T-helper 1 cell treated with Interleukin-12 subunit alpha and Interleukin-12 subunit beta and Interleukin-4 antibody, amounts not matched to agents 30 μg/mL and 1 μg/mL, for 36 hours (primary cell): ENCODE results near the gene CLK1.
"Not testable (repeated sequence)": the region's sequence is repeated elsewhere in the genome, so short reads cannot be mapped to it uniquely, and the experiment has no call there.

ENCODE experiments used
- H3K27ac Mint-ChIP-seq: one replicate; pipeline ENCODE4 v1.8.0; 2021; ENCODE audit warnings: mild to moderate bottlenecking, mixed read lengths
- H3K27me3 Mint-ChIP-seq: one replicate; pipeline ENCODE4 v1.8.0; 2021; ENCODE audit warnings: low read depth, mixed read lengths
- H3K36me3 Mint-ChIP-seq: one replicate; pipeline ENCODE4 v1.8.0; 2021; ENCODE audit warnings: low read depth, mixed read lengths
- H3K4me1 Mint-ChIP-seq: one replicate; pipeline ENCODE4 v1.8.0; 2021; ENCODE audit warnings: low read depth, mixed read lengths
- H3K4me3 Mint-ChIP-seq: one replicate; pipeline ENCODE4 v1.8.0; 2021; ENCODE audit warnings: mild to moderate bottlenecking, moderate library complexity, mixed read lengths
- H3K9me3 Mint-ChIP-seq: one replicate; pipeline ENCODE4 v1.8.0; 2021; ENCODE audit warnings: mixed read lengths

CLK1 gene

GRCh38 chr2:200839513-200839912 is 24.9 kb downstream of the CLK1 start:
- peaks cover 19% of the 10 kb centered on the region for H3K9me3 Mint-ChIP-seq
- no peaks in the 10 kb centered on the region for H3K4me1 Mint-ChIP-seq
- H3K27me3 Mint-ChIP-seq, result no peaks in the 10 kb centered on the region
- no peaks in the 10 kb centered on the region for H3K36me3 Mint-ChIP-seq
- no peak overlapping the region for H3K27ac Mint-ChIP-seq
- no peak overlapping the region for H3K4me3 Mint-ChIP-seq

- Mint-ChIP-seq H3K36me3 (no peaks in the 10 kb centered on the region), H3K27me3 (no peaks in the 10 kb centered on the region), H3K4me1 (no peaks in the 10 kb centered on the region), H3K4me3 (no peak overlapping the region), H3K27ac (no peak overlapping the region), H3K9me3 (peaks cover 19% of the 10 kb centered on the region)
These were observed 29.8 kb downstream of the CLK1 start for GRCh38 chr2:200834701-200835100.

DNA sequence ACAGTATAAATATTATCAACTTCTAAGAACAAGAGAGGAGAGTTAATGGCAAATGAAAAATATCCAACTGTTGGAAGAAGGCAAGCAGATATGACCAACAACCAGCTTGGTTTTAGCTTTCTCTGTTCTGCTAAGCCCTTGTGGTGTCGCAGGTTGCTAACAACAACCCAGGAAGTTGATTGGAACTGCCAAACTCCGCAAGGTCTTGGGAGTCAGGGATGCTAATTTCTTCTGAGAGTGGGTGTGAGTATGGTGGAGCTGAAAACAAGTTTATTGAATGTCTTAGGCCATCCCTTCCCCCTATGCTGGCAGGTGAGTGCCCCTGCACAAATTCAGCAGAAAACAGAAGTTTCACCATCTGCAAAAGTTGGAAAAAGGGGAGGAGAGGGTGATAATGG is 35.2 kb downstream of the CLK1 start:
- Mint-ChIP-seq H3K27ac (peak overlapping the region; percentile 26), H3K27me3 (no peaks in the 10 kb centered on the region), H3K9me3 (no peaks in the 10 kb centered on the region), H3K4me3 (no peak overlapping the region), H3K4me1 (no peaks in the 10 kb centered on the region), H3K36me3 (peaks cover 2% of the 10 kb centered on the region)

DNA sequence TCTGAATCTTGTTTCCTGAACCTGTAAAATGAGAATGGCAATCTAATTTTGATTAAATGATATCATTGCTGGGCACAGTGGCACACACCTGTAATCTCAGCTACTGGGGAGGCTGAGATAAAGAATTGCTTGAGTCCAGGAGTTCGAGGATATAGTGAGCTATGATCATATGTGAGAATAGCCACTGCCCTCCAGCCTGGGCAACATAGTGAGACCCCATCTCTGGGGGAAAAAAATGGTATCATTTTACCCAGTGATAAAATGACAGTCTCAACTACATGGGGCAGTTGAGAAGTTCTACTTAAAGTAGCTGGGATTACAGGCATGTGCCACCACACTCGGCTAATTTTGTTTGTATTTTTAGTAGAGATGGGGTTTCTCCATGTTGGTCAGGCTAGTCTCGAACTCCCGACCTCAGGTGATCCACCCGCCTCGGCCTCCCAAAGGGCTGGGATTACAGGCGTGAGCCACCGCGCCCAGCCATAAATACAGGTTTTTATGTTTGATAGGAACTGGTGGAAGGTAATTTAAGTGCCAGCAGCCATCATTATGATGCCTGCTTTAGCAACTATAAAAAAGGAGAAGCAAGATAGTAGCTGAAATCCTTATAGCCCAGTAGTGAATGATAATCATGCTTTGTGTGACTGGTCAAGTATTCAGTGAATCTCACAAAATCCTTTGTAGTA is 35.7 kb downstream of the CLK1 start:
- Mint-ChIP-seq H3K36me3 (peaks cover 2% of the 10 kb centered on the region), H3K27me3 (no peaks in the 10 kb centered on the region), H3K4me1 (no peaks in the 10 kb centered on the region), H3K9me3 (no peaks in the 10 kb centered on the region), H3K4me3 (no peak overlapping the region), H3K27ac (no peak overlapping the region)

GRCh38 chr2:200828104-200828503 is 36.4 kb downstream of the CLK1 start:
- Mint-ChIP-seq H3K4me1 (no peaks in the 10 kb centered on the region), H3K9me3 (no peaks in the 10 kb centered on the region), H3K4me3 (no peak overlapping the region), H3K36me3 (peaks cover 2% of the 10 kb centered on the region), H3K27ac (no peak overlapping the region), H3K27me3 (no peaks in the 10 kb centered on the region)

DNA sequence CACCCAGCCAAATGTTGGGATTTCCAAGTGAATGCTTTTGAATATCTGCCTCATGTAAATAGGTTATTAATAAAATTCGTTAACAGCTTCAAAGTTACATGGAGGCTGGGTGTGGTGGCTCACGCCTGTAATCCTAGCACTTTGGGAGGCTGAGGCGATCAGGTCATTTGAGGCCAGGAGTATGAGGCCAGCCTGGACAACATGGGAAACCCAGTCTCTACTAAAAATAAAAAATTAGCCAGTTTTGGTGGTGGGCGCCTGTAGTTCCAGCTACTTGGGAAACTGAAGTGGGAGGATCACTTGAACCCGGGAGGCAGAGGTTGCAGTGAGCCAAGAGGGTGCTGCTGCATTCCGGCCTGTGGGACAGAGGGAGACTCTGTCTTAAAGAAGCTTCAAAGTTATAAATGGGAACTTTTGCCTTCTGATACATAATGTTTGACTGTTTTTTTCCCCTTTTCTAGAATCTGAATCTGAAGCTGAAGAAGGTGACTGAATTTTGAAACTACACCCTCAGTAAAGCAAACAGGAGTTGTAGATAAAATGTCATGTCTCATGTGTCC is 42.7 kb downstream of the CLK1 start:
- H3K4me1 Mint-ChIP-seq, result peaks cover 13% of the 10 kb centered on the region
- H3K27me3 Mint-ChIP-seq, result no peaks in the 10 kb centered on the region
- H3K4me3 Mint-ChIP-seq, result no peak overlapping the region
- H3K9me3 Mint-ChIP-seq, result no peaks in the 10 kb centered on the region
- no peak overlapping the region for H3K27ac Mint-ChIP-seq
- H3K36me3 Mint-ChIP-seq, result peaks cover 37% of the 10 kb centered on the region

DNA sequence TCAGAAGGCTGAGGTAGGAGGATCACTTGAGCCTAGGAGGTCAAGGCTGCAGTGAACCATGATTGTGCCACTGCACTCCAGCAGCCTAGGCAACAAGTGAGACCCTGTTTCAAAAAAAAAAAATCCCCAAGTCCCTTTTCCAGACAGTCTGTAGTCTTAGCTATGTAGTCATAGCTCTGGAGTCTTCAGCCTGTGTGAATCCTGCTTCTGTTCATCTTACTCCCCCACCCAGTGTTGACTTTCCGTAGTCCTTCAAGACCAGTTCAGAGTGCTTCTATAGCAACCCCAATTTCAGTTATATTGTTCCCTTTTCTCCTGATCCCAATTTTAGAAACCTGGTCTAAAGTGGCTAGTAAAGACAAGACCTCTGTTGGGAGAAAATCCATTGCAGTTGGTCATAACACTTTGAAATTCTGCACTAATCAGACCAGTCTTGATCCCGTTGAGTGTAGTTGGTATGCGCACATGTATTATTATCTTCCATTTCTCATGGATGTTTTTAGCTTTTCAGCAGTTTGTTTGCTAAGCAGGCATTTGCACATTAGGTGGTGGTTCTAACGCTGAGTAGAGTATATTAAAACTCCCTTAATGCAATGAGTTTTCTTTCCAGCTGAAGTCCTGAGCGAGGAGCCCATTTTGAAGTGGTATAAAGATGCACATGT is 43.8 kb downstream of the CLK1 start:
- Mint-ChIP-seq H3K4me1 (peaks cover 19% of the 10 kb centered on the region), H3K4me3 (no peak overlapping the region), H3K27me3 (no peaks in the 10 kb centered on the region), H3K9me3 (no peaks in the 10 kb centered on the region), H3K36me3 (peaks cover 47% of the 10 kb centered on the region), H3K27ac (no peak overlapping the region)

DNA sequence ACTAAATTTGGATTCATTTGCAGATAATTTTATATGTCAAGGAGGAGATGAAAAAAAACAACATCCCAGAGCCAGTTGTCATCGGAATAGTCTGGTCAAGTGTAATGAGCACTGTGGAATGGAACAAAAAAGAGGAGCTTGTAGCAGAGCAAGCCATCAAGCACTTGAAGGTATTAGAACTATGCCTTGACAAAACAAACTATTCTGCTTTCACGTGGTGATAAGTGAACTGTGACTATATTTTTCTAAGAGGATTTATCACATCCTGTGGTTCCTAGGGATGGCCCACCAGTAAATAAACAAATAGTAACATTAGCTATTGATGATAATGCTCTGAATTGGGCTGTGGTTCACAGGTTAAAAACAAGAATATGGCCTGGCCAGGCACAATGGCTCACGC is 45.7 kb downstream of the CLK1 start:
- H3K36me3 Mint-ChIP-seq, result peaks cover 67% of the 10 kb centered on the region
- not testable (repeated sequence) for H3K27me3 Mint-ChIP-seq, H3K27ac Mint-ChIP-seq, H3K4me3 Mint-ChIP-seq, H3K9me3 Mint-ChIP-seq
- peaks cover 36% of the 10 kb centered on the region for H3K4me1 Mint-ChIP-seq

- Mint-ChIP-seq H3K9me3 (no peaks in the 10 kb centered on the region), H3K4me3 (no peak overlapping the region), H3K27ac (peak overlapping the region; percentile 12), H3K36me3 (peaks cover 56% of the 10 kb centered on the region), H3K4me1 (peaks cover 45% of the 10 kb centered on the region), H3K27me3 (no peaks in the 10 kb centered on the region)
These were observed 49.5 kb downstream of the CLK1 start for GRCh38 chr2:200814917-200815316.

DNA sequence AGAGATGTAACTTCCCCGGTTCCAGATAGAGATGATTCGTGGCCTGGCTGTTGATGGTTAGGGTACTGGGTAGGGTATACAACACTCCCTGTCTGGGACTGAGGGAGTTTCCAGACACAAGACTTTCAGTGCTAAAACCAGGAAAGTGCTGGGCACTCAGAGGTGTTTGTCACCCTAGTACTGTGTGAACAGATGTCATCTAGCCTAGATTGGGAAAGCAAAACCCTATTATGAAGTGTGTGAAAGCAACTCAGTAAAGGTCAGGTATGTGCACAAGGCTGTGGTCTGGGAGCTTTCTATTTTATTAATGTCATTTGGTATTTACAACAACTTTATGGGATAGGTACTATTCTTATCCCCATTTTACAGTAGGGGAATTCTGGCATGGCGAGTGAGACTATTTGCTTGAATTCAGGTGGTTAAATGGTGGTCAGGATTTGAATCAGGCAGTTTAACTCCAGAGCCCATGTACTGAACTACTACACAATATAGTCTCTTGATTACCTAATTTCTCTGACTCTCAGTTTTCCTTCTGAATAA is 50.1 kb downstream of the CLK1 start:
- Mint-ChIP-seq H3K27ac (peak overlapping the region; percentile 65), H3K27me3 (no peaks in the 10 kb centered on the region), H3K36me3 (peaks cover 54% of the 10 kb centered on the region), H3K9me3 (no peaks in the 10 kb centered on the region), H3K4me1 (peaks cover 45% of the 10 kb centered on the region), H3K4me3 (peak overlapping the region; percentile 59)

DNA sequence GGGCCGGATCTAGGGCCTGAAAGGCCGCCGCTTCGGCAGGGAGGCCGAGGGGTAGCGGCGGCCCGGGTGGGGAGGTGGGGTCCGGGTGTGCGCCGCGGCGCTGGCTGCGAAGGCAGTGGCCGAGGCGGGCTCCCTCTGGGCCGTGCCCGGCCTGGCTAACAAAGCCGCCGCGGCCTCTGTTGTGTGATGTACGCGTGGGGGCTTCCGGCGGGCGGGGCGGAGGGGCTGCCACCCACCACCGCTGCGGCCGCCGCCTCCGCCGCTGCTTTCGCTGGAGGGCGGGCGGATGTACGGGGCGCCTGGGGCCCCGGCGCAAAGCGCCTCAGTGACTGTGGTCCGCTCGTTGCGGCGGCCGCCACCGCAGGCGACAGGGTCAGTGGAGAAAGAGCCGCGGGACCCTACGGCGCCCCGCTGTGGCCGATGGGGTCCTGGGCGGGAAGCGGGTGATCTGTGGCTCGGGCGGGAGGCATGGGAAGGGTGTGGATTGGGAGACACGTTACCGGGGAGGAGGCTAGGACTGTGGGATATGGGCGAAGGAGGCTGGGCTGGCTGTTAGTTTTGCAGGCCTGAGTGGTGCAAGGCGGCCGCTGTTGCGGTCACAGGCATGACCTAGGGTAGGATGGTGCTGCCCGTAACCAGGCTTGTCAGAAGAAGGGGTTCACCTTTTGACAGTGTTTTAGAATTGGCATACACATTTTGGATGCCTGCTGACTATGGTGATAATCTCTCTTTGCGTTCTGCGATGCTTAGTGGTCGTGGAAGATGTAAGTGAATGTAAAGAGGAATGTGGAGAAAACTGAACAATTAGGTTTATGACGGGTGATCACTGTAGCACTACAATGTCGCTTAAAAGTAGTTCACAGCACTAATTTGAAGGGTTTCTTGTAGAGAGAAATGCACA is 52.1 kb downstream of the CLK1 start:
- no peaks in the 10 kb centered on the region for H3K9me3 Mint-ChIP-seq
- peaks cover 42% of the 10 kb centered on the region for H3K36me3 Mint-ChIP-seq
- peak overlapping the region; percentile 100 for H3K27ac Mint-ChIP-seq
- peak overlapping the region; percentile 100 for H3K4me3 Mint-ChIP-seq
- H3K4me1 Mint-ChIP-seq, result peaks cover 40% of the 10 kb centered on the region
- H3K27me3 Mint-ChIP-seq, result no peaks in the 10 kb centered on the region

- H3K36me3 Mint-ChIP-seq, result peaks cover 33% of the 10 kb centered on the region
- H3K9me3 Mint-ChIP-seq, result no peaks in the 10 kb centered on the region
- peak within 1 kb of the TSS; percentile 100 for H3K27ac Mint-ChIP-seq
- H3K4me3 Mint-ChIP-seq, result peak within 1 kb of the TSS; percentile 100
- peaks cover 37% of the 10 kb centered on the region for H3K4me1 Mint-ChIP-seq
- H3K27me3 Mint-ChIP-seq, result no peaks in the 10 kb centered on the region
These were observed 52.9 kb downstream of the CLK1 start, which contains the start of gene BZW1 for GRCh38 chr2:200811333-200812121. TSS of gene BZW1 (plus strand) at chr2:200811910. CDS start at chr2:200813218, 1,308 bp downstream.

DNA sequence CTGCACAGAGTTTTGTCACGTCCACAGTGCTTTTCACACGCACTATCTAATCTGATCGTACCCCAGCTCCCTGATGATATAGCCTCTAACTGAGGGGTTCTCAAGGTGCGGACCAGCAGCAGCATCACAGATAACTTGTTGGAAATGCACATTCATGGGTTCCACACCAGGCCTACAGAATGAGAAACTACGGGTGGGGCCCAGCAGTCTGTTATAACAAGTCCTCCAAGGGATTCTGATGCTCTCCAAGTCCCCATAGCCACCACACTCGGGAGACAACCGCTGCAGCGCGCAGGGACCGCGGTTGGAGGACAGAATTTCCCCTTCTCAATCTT is 53.5 kb downstream of the CLK1 start:
- Mint-ChIP-seq H3K4me1 (peaks cover 33% of the 10 kb centered on the region), H3K27me3 (no peaks in the 10 kb centered on the region), H3K27ac (peak overlapping the region; percentile 98), H3K9me3 (no peaks in the 10 kb centered on the region), H3K36me3 (peaks cover 28% of the 10 kb centered on the region), H3K4me3 (peak overlapping the region; percentile 90)
